GM23338 (cell line): Measurements from ENCODE around the gene MTURN. TPM values are rescaled to one million over a fixed set of nuclear protein-coding genes. Genes with fewer than 3 reads are reported as not detected.

ENCODE experiments used
- ATAC-seq: fragments of 200-7000 bp; cut with Tn5 transposase; 3 replicates; pipeline ENCODE4 v1.9.1; 2020
- DNase-seq: peaks from one replicate; pipeline ENCODE4 v3.0.0-alpha.2; 2015; ENCODE audit warnings: low spot score
- H2AFZ ChIP-seq: fragments of 200-600 bp; sonication (generic); 2 replicates; pipeline ENCODE4 v1.8.0; 2016; ENCODE audit warnings: antibody characterized with exemption, mild to moderate bottlenecking, moderate library complexity
- H3F3A ChIP-seq: fragments of 200-600 bp; sonication (generic); replicated peaks from 2 replicates; pipeline ENCODE4 v1.8.0; 2017; ENCODE audit warnings: antibody characterized with exemption, mixed run types, low read depth
- H3K27ac ChIP-seq: fragments of 200-600 bp; sonication (generic); 2 replicates; pipeline ENCODE4 v1.6.1; 2016; ENCODE audit warnings: low read depth
- H3K27me3 ChIP-seq: fragments of 200-600 bp; sonication (generic); 2 replicates; pipeline ENCODE4 v1.8.0; 2016; ENCODE audit warnings: mild to moderate bottlenecking, mixed run types, moderate library complexity; ENCODE audit not compliant: insufficient read depth
- H3K36me3 ChIP-seq: fragments of 200-600 bp; sonication (generic); 2 replicates; pipeline ENCODE4 v1.8.0; 2016; ENCODE audit warnings: mild to moderate bottlenecking; ENCODE audit not compliant: insufficient read depth
- H3K4me1 ChIP-seq: fragments of 200-600 bp; sonication (generic); 2 replicates; pipeline ENCODE4 v1.8.0; 2016; ENCODE audit warnings: mild to moderate bottlenecking, moderate library complexity; ENCODE audit not compliant: insufficient read depth
- H3K4me2 ChIP-seq: fragments of 200-600 bp; sonication (generic); 2 replicates; pipeline ENCODE4 v1.7.1; 2017; ENCODE audit warnings: mixed run types
- H3K4me3 ChIP-seq: fragments of 200-600 bp; sonication (generic); 2 replicates; pipeline ENCODE4 v1.6.1; 2016; ENCODE audit warnings: mixed run types
- H3K79me2 ChIP-seq: fragments of 200-600 bp; sonication (generic); replicated peaks from 2 replicates; pipeline ENCODE4 v1.8.0; 2017; ENCODE audit warnings: mild to moderate bottlenecking; ENCODE audit not compliant: insufficient read depth
- H3K9me2 ChIP-seq: fragments of 200-600 bp; sonication (generic); 2 replicates; pipeline ENCODE4 v1.8.0; 2017; ENCODE audit not compliant: insufficient read depth
- H4K20me1 ChIP-seq: fragments of 200-600 bp; sonication (generic); replicated peaks from 2 replicates; pipeline ENCODE4 v1.8.0; 2017; ENCODE audit warnings: mild to moderate bottlenecking; ENCODE audit not compliant: insufficient read depth
- H3K27ac Mint-ChIP-seq: 2 replicates; pipeline ENCODE4 v1.8.0; 2020; ENCODE audit warnings: inconsistent platforms, mild to moderate bottlenecking, moderate library complexity, mixed read lengths
- H3K27me3 Mint-ChIP-seq: 3 replicates; pipeline ENCODE4 v1.8.0; 2022; ENCODE audit warnings: low read depth, mild to moderate bottlenecking, moderate library complexity, mixed read lengths, inconsistent platforms; ENCODE audit not compliant: insufficient read depth, poor library complexity
- H3K36me3 Mint-ChIP-seq: 3 replicates; pipeline ENCODE4 v1.8.0; 2021; ENCODE audit warnings: low read depth, mild to moderate bottlenecking, inconsistent platforms, moderate library complexity, mixed read lengths
- H3K4me1 Mint-ChIP-seq: 3 replicates; pipeline ENCODE4 v1.8.0; 2020; ENCODE audit warnings: mild to moderate bottlenecking, inconsistent platforms, mixed read lengths
- H3K4me3 Mint-ChIP-seq: 3 replicates; pipeline ENCODE4 v1.8.0; 2021; ENCODE audit warnings: moderate library complexity, mild to moderate bottlenecking, inconsistent platforms, mixed read lengths
- H3K9me3 Mint-ChIP-seq: 3 replicates; pipeline ENCODE4 v1.8.0; 2020; ENCODE audit warnings: moderate library complexity, mild to moderate bottlenecking, inconsistent platforms, mixed read lengths
- CREB1 ChIP-seq: fragments of 250-450 bp; sonication (Bioruptor Pico); IDR thresholded peaks from 2 replicates; pipeline ENCODE4 v1.5.0; 2020; ENCODE audit warnings: low read depth, mild to moderate bottlenecking, moderate library complexity
- ZNF331 ChIP-seq: fragments of 250-450 bp; sonication (Bioruptor Pico); IDR thresholded peaks from 2 replicates; pipeline ENCODE4 v1.5.0; 2020; ENCODE audit warnings: low read depth, mild to moderate bottlenecking, moderate library complexity
- polyA plus RNA-seq: library from polyadenylated mRNA; unstranded; fragments of >200 nt; fragmentation: Nextera tagmentation; extraction: Ambion mirVana; gene quantifications from 2 replicates; pipeline ENCODE4 v1.2.1, GENCODE V29; 2016
- total RNA-seq: library from RNA; depleted of rRNA; stranded (reverse); fragments of >200 nt; shearing (Covaris generic); gene quantifications from 2 replicates; pipeline ENCODE4 v1.2.3, GENCODE V29; 2014
- TF ChIP-seq, protein P1 (sequence below): fragments of 250-450 bp; sonication (Bioruptor Pico); IDR thresholded peaks from 2 replicates; pipeline ENCODE4 v1.5.0; 2020; ENCODE audit warnings: mild to moderate bottlenecking, moderate library complexity
- TF ChIP-seq, protein P2 (sequence below): IDR thresholded peaks from one replicate; pipeline ENCODE4 v1.6.1; 2018; ENCODE audit warnings: antibody characterized with exemption; ENCODE audit not compliant: unreplicated experiment

MTURN gene
- total and polyA plus RNA-seq, 2 experiments from 2014 or later = 3.1 to 8.7 TPM

DNA sequence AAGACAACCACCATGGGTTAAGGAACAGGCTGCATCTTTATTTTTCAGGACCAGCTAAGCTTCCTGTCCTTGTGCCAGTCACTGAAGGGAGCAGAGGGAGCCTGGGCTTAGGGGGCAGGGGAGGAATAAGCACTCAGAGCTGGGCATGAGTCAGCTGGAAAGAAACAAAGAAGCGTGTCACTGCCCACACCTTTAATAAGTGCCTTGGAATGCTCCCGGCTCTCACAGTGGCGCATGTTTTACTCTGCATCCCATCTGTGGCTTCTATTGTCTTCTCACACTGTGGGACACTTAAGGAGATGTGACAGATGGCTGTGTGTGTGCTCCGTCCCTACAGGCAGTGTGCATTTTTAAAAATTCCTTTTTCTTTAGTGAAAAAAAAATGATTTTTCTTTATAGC is 71.7 kb downstream of the MTURN start (continued):
- TF ChIP-seq, protein P1, sequence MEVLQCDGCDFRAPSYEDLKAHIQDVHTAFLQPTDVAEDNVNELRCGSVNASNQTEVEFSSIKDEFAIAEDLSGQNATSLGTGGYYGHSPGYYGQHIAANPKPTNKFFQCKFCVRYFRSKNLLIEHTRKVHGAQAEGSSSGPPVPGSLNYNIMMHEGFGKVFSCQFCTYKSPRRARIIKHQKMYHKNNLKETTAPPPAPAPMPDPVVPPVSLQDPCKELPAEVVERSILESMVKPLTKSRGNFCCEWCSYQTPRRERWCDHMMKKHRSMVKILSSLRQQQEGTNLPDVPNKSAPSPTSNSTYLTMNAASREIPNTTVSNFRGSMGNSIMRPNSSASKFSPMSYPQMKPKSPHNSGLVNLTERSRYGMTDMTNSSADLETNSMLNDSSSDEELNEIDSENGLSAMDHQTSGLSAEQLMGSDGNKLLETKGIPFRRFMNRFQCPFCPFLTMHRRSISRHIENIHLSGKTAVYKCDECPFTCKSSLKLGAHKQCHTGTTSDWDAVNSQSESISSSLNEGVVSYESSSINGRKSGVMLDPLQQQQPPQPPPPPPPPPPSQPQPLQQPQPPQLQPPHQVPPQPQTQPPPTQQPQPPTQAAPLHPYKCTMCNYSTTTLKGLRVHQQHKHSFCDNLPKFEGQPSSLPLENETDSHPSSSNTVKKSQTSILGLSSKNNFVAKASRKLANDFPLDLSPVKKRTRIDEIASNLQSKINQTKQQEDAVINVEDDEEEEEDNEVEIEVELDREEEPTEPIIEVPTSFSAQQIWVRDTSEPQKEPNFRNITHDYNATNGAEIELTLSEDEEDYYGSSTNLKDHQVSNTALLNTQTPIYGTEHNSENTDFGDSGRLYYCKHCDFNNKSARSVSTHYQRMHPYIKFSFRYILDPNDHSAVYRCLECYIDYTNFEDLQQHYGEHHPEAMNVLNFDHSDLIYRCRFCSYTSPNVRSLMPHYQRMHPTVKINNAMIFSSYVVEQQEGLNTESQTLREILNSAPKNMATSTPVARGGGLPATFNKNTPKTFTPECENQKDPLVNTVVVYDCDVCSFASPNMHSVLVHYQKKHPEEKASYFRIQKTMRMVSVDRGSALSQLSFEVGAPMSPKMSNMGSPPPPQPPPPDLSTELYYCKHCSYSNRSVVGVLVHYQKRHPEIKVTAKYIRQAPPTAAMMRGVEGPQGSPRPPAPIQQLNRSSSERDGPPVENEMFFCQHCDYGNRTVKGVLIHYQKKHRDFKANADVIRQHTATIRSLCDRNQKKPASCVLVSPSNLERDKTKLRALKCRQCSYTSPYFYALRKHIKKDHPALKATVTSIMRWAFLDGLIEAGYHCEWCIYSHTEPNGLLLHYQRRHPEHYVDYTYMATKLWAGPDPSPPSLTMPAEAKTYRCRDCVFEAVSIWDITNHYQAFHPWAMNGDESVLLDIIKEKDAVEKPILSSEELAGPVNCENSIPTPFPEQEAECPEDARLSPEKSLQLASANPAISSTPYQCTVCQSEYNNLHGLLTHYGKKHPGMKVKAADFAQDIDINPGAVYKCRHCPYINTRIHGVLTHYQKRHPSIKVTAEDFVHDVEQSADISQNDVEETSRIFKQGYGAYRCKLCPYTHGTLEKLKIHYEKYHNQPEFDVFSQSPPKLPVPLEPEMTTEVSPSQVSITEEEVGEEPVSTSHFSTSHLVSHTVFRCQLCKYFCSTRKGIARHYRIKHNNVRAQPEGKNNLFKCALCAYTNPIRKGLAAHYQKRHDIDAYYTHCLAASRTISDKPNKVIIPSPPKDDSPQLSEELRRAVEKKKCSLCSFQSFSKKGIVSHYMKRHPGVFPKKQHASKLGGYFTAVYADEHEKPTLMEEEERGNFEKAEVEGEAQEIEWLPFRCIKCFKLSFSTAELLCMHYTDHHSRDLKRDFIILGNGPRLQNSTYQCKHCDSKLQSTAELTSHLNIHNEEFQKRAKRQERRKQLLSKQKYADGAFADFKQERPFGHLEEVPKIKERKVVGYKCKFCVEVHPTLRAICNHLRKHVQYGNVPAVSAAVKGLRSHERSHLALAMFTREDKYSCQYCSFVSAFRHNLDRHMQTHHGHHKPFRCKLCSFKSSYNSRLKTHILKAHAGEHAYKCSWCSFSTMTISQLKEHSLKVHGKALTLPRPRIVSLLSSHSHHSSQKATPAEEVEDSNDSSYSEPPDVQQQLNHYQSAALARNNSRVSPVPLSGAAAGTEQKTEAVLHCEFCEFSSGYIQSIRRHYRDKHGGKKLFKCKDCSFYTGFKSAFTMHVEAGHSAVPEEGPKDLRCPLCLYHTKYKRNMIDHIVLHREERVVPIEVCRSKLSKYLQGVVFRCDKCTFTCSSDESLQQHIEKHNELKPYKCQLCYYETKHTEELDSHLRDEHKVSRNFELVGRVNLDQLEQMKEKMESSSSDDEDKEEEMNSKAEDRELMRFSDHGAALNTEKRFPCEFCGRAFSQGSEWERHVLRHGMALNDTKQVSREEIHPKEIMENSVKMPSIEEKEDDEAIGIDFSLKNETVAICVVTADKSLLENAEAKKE (CRISPR knock-in tag) = no peak

DNA sequence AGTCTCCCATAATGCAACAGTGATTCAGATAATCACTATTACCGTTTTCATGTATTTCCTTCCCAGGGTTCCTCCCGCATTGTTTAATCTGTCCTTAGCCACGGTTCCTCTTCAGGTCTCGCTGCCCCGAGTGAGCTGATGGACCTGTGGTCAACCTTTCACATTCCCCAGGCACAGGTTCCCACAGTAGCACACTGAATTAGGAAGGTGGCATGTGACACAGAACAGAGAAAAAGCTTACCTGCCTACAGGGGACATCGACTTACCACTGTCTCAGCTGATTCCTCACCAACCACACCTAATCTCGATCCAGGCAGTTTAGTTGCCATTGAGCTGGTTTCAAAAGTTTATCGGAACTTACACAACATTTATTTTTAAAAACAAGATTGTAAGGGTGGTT is 72.2 kb downstream of the MTURN start:
- H3K4me1 Mint-ChIP-seq = no peaks in the 10 kb centered on the region
- DNase-seq (no peak), ATAC-seq (no peak)
- Histone ChIP-seq H3F3A (no peaks in the 10 kb centered on the region), H2AFZ (no peak overlapping the region), H3K4me3 (no peak overlapping the region), H3K4me2 (no peak overlapping the region), H3K9me2 (0 out of 2 replicates have a peak, but pooled peaks cover 2% of the 10 kb centered on the region), H4K20me1 (no peaks in the 10 kb centered on the region), H3K27me3 (no peaks in the 10 kb centered on the region), H3K27ac (no peak overlapping the region), H3K79me2 (no peaks in the 10 kb centered on the region), H3K36me3 (no peaks in the 10 kb centered on the region), H3K4me1 (no peaks in the 10 kb centered on the region)
- H3K4me3 Mint-ChIP-seq = no peak overlapping the region
- H3K27ac Mint-ChIP-seq = no peak overlapping the region
- peaks cover 7% of the 10 kb centered on the region for H3K27me3 Mint-ChIP-seq
- no peaks in the 10 kb centered on the region for H3K36me3 Mint-ChIP-seq
- no peaks in the 10 kb centered on the region for H3K9me3 Mint-ChIP-seq
- TF ChIP-seq ZNF331 (CRISPR knock-in tag) (no peak), CREB1 (CRISPR knock-in tag) (no peak)
- TF ChIP-seq, protein P1 (CRISPR knock-in tag) = no peak
- TF ChIP-seq, protein P2, sequence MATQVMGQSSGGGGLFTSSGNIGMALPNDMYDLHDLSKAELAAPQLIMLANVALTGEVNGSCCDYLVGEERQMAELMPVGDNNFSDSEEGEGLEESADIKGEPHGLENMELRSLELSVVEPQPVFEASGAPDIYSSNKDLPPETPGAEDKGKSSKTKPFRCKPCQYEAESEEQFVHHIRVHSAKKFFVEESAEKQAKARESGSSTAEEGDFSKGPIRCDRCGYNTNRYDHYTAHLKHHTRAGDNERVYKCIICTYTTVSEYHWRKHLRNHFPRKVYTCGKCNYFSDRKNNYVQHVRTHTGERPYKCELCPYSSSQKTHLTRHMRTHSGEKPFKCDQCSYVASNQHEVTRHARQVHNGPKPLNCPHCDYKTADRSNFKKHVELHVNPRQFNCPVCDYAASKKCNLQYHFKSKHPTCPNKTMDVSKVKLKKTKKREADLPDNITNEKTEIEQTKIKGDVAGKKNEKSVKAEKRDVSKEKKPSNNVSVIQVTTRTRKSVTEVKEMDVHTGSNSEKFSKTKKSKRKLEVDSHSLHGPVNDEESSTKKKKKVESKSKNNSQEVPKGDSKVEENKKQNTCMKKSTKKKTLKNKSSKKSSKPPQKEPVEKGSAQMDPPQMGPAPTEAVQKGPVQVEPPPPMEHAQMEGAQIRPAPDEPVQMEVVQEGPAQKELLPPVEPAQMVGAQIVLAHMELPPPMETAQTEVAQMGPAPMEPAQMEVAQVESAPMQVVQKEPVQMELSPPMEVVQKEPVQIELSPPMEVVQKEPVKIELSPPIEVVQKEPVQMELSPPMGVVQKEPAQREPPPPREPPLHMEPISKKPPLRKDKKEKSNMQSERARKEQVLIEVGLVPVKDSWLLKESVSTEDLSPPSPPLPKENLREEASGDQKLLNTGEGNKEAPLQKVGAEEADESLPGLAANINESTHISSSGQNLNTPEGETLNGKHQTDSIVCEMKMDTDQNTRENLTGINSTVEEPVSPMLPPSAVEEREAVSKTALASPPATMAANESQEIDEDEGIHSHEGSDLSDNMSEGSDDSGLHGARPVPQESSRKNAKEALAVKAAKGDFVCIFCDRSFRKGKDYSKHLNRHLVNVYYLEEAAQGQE = no peak
